Glutamatergic neuron (in vitro differentiated cells): Measurements from ENCODE around the gene GLYAT. TPM values are rescaled to one million over a fixed set of nuclear protein-coding genes. Genes with fewer than 3 reads are reported as not detected.

ENCODE experiments used
- DNase-seq: peaks from one replicate; pipeline ENCODE4 v3.0.0; 2022
- H3K27ac Mint-ChIP-seq: one replicate; pipeline ENCODE4 v1.8.0; 2020; ENCODE audit warnings: mild to moderate bottlenecking, mixed read lengths, inconsistent platforms; ENCODE audit not compliant: unreplicated experiment
- H3K27me3 Mint-ChIP-seq: one replicate; pipeline ENCODE4 v1.8.0; 2020; ENCODE audit warnings: mild to moderate bottlenecking, moderate library complexity, mixed read lengths, inconsistent platforms; ENCODE audit not compliant: unreplicated experiment
- H3K36me3 Mint-ChIP-seq: one replicate; pipeline ENCODE4 v1.8.0; 2020; ENCODE audit warnings: mild to moderate bottlenecking, mixed read lengths, inconsistent platforms; ENCODE audit not compliant: unreplicated experiment
- H3K4me1 Mint-ChIP-seq: one replicate; pipeline ENCODE4 v1.8.0; 2020; ENCODE audit warnings: mild to moderate bottlenecking, low read depth, mixed read lengths, inconsistent platforms; ENCODE audit not compliant: unreplicated experiment
- H3K4me3 Mint-ChIP-seq: one replicate; pipeline ENCODE4 v1.8.0; 2020; ENCODE audit warnings: mild to moderate bottlenecking, mixed read lengths, inconsistent platforms; ENCODE audit not compliant: unreplicated experiment
- H3K9me3 Mint-ChIP-seq: one replicate; pipeline ENCODE4 v1.8.0; 2020; ENCODE audit warnings: mild to moderate bottlenecking, moderate library complexity, mixed read lengths, inconsistent platforms; ENCODE audit not compliant: unreplicated experiment
- CTCF ChIP-seq: fragments of 200-600 bp; sonication (generic); IDR thresholded peaks from one replicate; pipeline ENCODE4 v1.5.0; 2021; ENCODE audit not compliant: partially characterized antibody, unreplicated experiment
- total RNA-seq: library from RNA; stranded (reverse); fragmentation: NEBNext Ultra II Directional; extraction: Animal tissue kit (Norgen Biotek cat#: 25700); gene quantifications from one replicate; pipeline ENCODE4 v1.2.1, GENCODE V29; 2021; ENCODE audit not compliant: unreplicated experiment

The GLYAT gene
- total RNA-seq, 1 donor from 2014 or later = not detected

- Mint-ChIP-seq H3K27ac (no peak overlapping the region), H3K4me1 (no peaks in the 10 kb centered on the region), H3K9me3 (peaks cover 2% of the 10 kb centered on the region), H3K36me3 (no peaks in the 10 kb centered on the region), H3K4me3 (no peak overlapping the region), H3K27me3 (no peaks in the 10 kb centered on the region)
- no peak for DNase-seq
- TF ChIP-seq CTCF = no peak
These were observed 42.4 kb upstream of the GLYAT start for GRCh38 chr11:58774164-58774593.

- Mint-ChIP-seq H3K27ac (no peak overlapping the region), H3K9me3 (peaks cover 2% of the 10 kb centered on the region), H3K4me3 (no peak overlapping the region), H3K36me3 (no peaks in the 10 kb centered on the region), H3K27me3 (no peaks in the 10 kb centered on the region), H3K4me1 (no peaks in the 10 kb centered on the region)
- DNase-seq = no peak
- TF ChIP-seq CTCF = no peak
These were observed 41.6 kb upstream of the GLYAT start for GRCh38 chr11:58773337-58773736.

- Mint-ChIP-seq H3K36me3 (no peaks in the 10 kb centered on the region), H3K4me3 (no peak overlapping the region), H3K27me3 (no peaks in the 10 kb centered on the region), H3K4me1 (no peaks in the 10 kb centered on the region), H3K27ac (no peak overlapping the region), H3K9me3 (peaks cover 2% of the 10 kb centered on the region)
- no peak for DNase-seq
- no peak for TF ChIP-seq CTCF
These were observed 40.9 kb upstream of the GLYAT start for GRCh38 chr11:58772329-58773285.

- H3K27ac Mint-ChIP-seq = no peak overlapping the region
- no peak for TF ChIP-seq CTCF
- H3K36me3 Mint-ChIP-seq = no peaks in the 10 kb centered on the region
- H3K9me3 Mint-ChIP-seq = peaks cover 2% of the 10 kb centered on the region
- DNase-seq = no peak
- H3K4me1 Mint-ChIP-seq = no peaks in the 10 kb centered on the region
- H3K4me3 Mint-ChIP-seq = no peak overlapping the region
- no peaks in the 10 kb centered on the region for H3K27me3 Mint-ChIP-seq
These were observed 39.7 kb upstream of the GLYAT start for GRCh38 chr11:58771458-58771855.
